Lower leg skin (tissue), 3 donors: ENCODE measurements around the gene SULT1C3.

Source experiments
- POLR2A ChIP-seq, 2 donors: fragments of 450-650 bp; IDR thresholded peaks; one replicate each; pipeline ENCODE4 v1.6.1; 2016 to 2017; ENCODE audit warnings: antibody characterized with exemption in 2 of 2, mild to moderate bottlenecking in 1 of 2, moderate library complexity in 1 of 2
- TF ChIP-seq, protein P1 (sequence below), 3 donors: fragments of 450-650 bp; IDR thresholded peaks; one replicate each; pipeline ENCODE4 v1.5.1; 2016; ENCODE audit warnings: antibody characterized with exemption in 3 of 3, mild to moderate bottlenecking in 3 of 3, moderate library complexity in 2 of 3

DNA sequence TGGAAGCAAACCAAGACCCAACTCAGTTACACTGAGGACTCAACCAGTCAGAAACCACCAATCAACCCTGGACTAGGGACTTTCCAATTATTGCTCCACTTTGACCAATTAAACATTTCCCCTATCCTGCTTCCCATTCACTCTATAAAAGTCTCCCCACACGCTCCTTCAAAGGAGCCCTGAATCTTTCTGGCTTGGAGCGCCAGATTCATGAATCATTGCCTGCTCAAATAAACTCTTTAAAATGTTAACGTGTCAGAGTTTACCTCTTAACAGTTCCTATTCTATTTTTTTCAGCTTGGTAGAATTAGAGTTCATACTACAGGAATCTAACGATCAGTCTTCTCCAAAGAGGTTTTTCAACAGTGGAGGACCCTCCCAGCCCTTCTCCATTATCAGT, 28.2 kb downstream of the SULT1C3 start:
- TF ChIP-seq, protein P1, sequence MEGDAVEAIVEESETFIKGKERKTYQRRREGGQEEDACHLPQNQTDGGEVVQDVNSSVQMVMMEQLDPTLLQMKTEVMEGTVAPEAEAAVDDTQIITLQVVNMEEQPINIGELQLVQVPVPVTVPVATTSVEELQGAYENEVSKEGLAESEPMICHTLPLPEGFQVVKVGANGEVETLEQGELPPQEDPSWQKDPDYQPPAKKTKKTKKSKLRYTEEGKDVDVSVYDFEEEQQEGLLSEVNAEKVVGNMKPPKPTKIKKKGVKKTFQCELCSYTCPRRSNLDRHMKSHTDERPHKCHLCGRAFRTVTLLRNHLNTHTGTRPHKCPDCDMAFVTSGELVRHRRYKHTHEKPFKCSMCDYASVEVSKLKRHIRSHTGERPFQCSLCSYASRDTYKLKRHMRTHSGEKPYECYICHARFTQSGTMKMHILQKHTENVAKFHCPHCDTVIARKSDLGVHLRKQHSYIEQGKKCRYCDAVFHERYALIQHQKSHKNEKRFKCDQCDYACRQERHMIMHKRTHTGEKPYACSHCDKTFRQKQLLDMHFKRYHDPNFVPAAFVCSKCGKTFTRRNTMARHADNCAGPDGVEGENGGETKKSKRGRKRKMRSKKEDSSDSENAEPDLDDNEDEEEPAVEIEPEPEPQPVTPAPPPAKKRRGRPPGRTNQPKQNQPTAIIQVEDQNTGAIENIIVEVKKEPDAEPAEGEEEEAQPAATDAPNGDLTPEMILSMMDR (IDR thresholded peaks at IDR 0.05), result no peak
- TF ChIP-seq POLR2A (IDR thresholded peaks at IDR 0.05), result no peak
